ENCODE results near the gene UBR4. TPM values are rescaled to one million over a fixed set of nuclear protein-coding genes. Genes with fewer than 3 reads are reported as not detected.

Gene UBR4
- total RNA-seq, 1 donor from 2014 or later = 69.7 TPM

DNA sequence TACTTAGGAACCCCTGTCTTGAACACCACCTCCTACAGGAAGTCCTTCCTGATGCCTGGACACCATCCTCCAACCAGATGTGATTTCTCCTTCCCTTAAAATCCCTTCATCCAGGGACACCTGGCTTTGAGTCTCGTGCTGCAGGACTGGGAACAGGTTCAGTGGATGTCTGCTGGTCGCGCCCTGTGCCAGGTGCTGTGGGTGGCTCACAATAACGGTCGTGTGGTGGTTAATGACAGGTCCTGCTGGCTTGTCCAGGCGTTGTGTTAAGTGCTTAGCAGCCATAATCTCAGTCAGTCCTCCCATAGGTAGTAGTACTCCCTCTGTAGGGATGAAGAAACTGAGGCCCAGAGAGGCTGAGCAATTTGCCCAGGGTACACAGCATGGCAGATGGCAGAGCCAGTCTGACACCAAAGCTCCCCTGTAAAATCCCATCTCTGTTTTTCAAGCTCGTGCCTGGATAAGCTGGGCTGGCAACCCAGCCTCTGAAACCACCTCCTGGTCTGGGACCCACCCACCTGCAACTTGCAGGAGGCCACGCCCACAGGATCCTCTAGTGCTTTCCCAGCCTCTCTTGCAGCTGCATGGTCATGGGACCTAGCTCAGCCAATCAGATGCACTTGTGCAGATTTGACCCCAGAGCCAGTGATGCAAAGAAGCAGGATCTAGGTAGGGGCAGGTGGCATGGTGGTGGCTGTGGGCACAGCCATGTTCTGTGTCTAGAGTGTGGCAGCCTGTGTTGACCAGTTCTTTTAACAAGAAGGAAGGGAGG lies 147.6 kb downstream of the UBR4 start:
- FAIRE-seq (no peak), DNase-seq (ENCODE audit: low spot score in 2 of 2) (no peak)

DNA sequence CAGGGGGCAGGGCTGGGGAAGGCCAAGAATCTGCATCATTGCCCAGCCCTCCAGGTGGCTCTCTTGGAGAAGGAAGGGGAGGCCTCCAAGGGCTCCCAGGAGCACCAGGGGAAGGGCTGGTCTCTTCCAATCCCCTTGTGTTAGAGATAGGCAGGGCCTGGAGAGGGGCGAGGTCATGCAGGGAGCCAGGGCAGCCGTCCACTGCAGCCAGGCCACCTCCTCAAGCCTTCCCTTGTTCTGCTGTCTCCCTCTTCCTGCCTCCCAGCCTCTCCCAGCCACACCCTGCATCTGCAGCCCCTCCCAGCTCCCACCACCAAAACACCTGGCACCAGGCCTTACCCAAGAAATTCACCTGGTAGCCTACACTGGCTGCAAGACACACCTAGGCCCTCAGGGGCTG lies 148.3 kb downstream of the UBR4 start:
- FAIRE-seq = no peak
- no peak for DNase-seq (ENCODE audit: low spot score in 2 of 2)

DNA sequence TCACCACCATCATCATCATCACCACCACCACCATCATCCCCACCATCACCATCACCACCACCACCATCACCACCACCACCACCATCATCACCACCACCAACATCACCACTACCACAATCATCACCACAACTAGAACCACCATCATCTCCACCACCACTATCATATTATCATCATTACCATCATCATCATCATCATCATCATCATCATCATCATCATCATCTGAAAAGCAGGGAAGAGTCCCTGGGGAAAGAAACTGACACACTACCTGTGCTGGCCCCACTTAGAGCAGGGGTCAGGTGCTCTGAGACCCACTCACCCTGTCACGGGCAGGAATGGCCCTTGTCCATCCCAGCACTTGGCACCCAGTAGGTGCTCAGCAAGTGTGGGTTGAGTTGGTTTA lies 148.7 kb downstream of the UBR4 start:
- FAIRE-seq (no peak), DNase-seq (ENCODE audit: low spot score in 2 of 2) (no peak)

DNA sequence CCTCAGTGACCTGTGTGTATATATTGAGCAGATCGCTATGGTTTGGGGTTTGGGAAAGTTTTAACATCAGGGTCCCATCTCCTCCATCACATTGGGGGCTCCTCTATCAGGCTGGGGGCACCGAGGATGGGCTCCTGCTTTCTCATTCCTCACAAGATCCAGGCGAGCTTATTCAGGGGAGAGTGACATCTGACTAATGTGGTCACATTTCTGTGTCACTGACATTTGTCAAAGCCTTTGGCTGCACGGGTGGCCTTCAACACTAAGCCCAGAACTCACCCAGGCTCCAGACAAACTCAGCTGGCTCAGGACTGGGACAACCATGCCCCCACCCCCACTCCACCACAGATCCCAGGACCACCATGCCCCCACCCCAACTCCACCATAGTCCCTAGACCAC lies 150.3 kb downstream of the UBR4 start:
- DNase-seq (ENCODE audit: low spot score in 2 of 2) = no peak
- FAIRE-seq = no peak

DNA sequence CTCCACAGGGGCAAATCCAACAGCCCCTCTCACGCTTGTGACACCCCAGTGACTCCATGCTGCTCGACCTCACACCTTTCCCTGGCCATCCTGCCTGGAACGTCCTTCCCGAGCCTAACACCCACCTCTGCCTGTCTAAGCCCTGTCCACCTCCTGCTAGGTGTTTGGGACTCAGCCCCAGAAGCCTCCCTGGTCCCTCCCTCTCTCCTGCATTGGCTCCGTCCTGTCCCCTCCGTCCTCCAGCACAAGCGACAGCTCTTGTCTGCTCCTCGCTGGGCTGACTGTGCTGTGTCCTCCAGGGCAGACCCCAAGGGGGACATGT lies 151.6 kb downstream of the UBR4 start:
- no peak for FAIRE-seq
- no peak for DNase-seq (ENCODE audit: low spot score in 2 of 2)

DNA sequence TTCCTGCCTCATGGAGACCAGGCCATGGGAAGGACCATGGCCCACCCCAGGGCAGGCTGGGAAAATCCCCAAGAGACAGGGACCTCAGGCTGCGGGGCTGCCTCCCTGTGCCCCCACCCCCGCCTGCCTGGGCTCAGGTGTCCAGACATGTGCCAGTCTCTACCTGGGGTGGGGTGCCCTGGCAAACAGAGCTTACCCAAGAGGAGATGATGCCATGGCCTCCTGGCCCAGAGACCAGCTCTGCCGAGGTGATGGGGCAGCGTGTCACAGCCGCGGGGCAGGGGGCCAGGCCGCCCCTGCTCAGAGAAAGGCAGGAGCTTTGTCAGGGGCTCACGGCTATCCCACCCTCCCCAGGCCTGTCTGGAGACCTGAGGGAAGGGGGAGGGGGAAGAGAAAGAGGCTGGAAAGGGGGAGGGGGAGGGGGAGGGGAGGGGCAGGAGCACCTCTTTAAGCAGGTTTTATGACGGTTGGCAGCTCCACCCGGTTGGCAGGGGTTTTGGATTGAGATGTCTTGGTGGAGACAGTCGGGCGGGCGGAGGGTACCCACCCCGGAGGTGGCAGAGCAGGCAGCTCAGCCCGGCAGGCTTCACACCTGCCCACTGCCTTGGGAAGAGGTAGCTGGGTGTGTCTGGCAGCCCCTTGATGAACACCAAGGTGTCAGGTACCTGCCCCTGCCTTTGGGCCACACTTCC lies 152.1 kb downstream of the UBR4 start:
- no peak for FAIRE-seq

DNA sequence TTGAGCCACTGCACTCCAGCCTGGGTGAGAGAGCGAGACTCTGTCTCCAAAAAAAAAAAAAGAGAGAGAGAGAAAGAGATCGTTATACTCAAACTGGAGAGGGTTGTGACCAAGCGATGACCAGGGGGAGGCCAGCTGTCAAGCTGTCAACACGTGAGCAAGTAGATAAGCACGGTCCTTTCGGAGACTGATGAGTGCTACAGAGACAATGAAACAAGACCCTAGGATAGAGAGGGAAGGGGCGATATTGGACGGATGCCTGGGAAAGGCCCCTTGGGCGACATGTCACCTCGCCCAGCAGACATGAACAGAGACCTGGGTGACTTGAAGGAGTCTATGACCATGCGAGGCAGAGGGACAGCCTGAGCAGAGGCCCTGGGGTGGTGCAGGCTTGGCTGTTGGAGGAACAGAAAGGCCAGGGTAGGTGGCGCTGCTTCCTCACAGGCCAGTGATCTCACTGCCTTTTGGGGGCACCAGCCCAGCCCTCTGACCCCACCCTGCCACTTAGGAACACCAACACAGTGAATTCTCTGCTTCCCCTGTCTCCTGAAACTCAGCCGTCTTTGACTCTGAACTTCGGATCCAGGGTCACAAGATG lies 152.8 kb downstream of the UBR4 start:
- no peak for DNase-seq (ENCODE audit: low spot score in 2 of 2)
- no peak for FAIRE-seq

More for the DNA sequence above, 152.1 kb downstream of the UBR4 start:
- DNase-seq (ENCODE audit: low spot score in 2 of 2) = no peak

DNA sequence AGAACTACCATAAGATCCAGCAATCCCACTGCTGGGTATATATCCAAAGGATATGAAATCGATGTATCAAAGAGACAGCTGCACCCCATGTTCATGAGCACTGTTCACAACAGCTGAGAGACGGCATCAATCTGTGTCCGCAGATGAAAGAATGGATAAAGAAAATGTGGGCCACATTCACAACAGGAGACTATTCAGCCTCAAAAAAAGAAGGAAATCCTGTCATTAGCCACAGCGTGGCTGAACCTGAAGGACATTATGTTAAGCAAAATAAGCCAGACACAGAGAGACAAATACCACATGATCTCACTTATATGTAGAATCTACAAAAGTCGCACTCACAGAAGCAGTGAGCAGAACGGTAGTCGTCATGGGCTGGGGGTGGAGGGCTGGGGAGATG lies 154.4 kb downstream of the UBR4 start:
- DNase-seq (ENCODE audit: low spot score in 2 of 2) (no peak), FAIRE-seq (no peak)

DNA sequence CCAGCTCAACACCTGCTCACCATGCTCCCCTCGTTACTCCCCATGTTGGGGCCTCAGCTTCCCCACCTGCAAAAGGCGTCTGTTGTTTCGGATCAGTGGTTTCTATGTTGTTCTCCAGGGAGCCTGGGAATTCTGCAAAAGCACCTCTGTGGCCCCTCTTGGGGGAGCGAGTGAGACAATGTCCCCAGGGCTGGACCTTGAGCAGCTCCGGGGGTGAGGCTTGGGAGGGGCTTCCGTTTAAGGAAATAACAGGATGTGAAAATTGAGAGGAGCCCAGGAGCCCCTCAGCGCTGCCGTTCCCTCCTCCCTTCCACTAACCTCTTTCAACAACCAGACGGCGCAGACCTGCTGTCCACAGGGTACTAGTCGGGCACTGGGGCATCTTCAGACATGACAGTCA lies 155.1 kb downstream of the UBR4 start:
- no peak for DNase-seq (ENCODE audit: low spot score in 2 of 2)
- FAIRE-seq = no peak

DNA sequence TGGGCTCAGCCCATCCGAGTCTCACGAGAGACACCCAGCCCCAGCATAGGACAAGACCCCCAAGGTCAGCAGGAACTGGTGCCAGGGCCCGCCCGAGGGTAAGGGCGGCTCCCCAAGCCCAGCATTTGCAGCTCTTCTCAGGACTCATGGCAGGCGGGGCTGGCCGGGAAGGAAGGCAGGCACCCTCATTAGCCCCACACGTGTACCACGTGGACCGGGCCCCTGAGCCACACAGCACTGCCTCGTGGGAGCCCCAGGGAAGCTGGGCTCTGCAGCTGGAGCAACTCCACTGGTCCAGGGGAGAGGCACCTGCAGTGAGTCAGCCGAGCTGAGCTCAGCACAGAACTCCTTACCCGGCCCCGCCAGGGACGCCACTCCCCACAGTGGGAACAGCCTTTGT lies 155.8 kb downstream of the UBR4 start:
- FAIRE-seq (no peak), DNase-seq (ENCODE audit: low spot score in 2 of 2) (no peak)

DNA sequence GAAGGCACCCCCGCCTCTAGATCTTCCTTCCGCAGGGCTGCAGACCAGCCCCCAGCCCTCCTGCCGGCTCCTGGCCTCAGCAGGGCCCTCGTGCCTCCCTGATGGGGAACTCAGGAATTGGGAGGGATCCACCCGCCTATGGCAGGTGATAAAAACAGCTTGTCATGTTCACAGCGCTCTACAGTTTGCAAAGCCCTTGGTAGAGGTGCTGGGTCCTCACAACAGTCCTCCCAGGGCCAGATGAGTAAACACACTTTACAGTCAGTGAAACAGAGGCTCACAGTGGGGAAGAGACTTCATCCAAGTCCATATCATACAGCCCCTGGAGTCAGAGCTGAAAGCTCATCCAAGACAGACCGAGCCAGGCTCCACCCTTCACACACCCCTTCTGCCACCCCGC lies 156.6 kb downstream of the UBR4 start:
- DNase-seq (ENCODE audit: low spot score in 2 of 2) (no peak), FAIRE-seq (no peak)

DNA sequence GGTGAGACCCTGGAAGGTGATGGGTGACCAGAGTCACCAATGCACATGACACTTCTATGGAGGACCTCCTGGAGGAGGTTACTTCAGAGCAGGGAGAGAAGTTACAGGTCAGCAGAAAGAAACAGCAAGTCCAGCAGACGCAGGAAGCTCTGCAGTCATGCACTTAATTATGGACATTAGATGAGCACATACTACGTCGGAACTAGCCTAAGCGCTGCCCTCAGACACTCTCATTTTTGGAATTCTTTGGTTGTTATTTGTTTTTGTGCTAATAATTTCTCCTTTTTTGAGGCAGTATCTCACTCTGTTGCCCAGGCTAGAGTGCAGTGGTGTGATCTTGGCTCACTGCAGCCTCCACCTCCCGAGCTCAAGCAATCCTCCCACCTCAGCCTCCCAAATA lies 160.3 kb downstream of the UBR4 start:
- DNase-seq (ENCODE audit: low spot score in 2 of 2) (no peak), FAIRE-seq (no peak)

DNA sequence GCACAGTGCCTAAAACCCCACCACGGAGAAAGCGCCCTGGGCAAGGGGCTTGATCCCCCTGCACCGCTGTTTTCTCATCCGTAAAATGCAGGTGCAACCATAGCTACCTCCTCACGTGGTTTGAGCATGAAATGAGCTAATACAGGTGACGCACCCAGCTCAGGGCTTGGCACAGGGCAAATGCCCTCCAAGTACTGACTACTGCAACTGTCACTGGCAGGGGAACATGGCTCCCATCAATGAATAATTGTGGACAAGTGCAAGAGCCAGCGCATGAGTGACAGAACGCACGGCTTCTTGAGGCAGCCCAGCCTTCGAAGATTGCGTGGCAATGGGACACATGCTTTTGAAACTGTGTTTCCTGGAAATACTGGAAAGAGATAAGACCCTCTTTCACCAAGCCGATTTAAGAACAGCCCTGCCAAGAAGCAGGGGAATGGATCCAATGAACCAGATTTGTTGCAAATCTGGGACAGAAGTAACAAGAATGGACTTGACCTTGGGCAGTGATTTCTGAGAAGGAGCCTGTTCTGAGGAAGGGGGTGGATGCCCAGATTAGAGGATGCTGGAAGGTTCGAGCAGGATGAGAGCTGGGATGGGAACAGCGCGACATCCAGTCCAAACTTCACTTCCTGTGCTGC lies 160.8 kb downstream of the UBR4 start:
- FAIRE-seq (no peak), DNase-seq (ENCODE audit: low spot score in 2 of 2) (no peak)

DNA sequence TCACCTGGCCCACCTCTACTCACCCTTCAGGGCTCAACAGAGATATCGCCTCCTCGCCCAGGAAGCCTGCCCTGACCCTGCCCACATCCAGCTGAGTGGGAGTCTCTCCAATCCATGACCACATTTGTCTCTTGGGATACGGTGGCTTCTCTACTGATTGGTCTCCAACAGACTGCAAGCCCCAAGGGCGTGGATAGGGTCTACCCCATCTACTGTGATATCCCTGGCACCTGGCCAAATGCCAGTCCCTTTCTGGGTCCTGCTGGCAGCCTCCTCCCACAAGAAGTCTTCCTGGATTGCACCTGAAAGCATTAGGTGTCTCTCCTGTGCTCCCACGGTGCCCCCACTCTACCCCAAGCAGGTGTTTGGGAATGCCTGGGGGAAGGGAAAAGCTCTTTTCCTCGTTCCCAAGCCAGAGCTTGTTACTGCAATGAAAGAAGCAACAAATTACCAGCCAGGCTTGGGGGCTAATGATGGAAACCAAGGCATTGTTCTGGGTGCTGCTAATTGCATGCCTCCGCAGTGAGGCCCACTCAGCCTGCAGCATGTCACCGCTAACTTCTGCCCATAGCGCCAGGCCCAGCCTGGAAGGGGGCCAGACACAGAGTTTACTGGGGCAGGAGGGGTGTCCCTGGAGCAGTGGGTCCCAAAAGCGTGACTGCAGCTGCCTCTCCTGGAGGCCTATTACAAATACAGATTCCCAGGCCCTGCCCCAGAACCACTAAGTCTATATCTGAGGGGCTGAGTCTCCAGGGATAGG lies 162.9 kb downstream of the UBR4 start:
- DNase-seq (ENCODE audit: low spot score in 2 of 2) = no peak
- no peak for FAIRE-seq

DNA sequence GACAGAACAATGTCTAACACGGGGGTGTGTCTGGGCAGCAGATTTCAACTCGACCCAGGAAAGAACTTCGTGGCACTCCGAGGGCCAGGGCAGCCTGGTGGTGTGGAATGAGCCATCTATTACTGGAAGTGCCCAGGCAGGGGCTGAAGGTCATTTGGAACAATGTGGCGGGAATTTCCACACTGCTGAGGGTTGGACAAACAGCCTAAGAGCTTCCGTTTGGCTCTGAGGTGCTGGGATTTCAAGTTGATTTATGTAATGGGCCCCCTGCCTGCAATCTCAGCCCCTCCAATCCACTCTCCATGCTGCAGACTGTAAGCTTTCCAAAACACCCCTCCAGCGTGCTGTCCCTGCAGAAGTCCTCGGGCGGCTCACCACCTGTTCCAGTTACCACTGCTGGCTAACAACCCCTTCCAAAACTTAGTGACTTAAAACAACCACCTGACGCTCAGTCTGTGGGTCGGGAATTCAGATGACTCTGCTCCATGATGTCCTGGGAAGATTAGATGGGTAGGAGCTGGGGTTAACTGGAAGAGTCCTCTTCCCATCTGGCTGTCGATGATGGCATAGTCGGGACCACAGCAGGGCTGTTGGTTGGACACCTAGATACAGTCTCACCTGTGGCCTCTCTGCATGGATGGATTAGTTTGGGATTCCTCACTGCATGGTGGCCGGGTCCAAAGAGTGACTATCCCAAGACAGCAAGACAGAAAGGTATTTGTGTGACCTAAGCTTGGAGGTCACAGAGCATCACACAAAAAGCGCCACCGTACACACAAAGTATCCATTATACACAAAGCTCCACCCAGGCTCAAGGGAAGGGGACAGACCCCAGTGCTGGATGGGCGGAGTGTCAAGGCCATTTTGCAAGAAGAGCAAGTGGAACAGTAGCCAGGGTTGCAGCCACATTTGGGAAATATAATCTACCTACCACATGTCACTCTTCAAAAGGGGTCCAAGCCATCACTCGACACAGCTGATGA lies 163.9 kb downstream of the UBR4 start:
- FAIRE-seq (no peak), DNase-seq (ENCODE audit: low spot score in 2 of 2) (no peak)

DNA sequence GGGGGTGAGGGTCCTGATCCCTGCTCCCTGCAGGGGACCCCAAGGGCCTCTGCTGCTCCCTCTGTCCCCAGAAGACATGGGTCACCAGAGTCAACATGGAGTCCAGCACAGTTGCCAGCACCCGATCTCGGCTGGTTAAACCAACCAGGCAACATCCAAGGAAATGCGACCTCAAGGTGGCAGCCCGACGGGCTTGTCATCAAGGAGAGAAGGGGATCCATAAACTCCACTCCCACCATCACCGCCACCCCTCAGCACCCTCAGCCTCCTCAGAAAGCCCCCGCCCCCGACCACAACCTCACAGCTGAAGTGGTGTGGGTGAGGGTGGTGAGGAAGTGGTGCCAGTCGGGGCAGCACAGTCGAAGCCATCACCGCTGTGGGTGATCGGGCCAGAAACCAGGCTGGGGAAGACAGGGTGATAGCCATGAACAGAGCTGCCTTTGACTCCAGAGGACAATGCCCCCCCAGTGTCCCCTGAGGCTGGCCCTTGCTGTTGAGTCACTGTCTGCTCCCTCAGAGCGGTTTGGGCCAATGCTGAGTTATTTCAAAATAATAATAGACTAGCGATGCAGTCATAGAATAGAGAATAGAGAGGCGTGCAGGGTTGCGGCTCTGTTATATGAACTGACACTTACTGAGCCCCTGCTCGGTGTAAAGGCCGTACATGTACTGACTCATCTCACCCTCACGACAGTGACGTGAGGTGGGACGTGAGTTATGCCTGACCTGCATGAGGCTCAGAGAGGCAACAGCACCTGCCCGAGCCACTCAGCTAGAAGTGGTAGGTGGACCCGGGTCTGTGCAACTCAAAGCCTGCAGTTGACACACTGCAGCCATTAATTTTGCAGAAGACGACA lies 164.9 kb downstream of the UBR4 start:
- DNase-seq (ENCODE audit: low spot score in 2 of 2) = peak; percentile 68 to 70
- FAIRE-seq = no peak

DNA sequence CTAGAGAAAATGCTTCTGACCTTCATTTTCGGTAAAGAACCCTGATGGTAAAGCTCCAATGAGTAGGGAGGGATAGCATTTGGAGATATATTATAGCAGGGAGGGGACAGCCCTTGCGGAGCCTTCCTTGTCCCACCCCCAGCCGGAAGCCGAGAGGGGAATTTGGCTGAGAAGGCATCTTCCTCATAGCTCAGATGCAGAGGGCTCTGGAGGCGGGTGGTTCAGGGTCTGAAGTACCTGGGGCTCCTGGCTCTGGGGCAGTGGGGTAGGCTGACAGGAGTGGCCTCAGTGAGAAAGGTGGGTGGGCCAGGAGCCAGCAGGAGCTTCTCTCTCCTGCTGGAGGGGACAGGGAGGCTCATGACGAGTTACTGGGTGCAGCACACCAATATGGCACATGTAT lies 165.6 kb downstream of the UBR4 start:
- DNase-seq (ENCODE audit: low spot score in 2 of 2) = no peak

DNA sequence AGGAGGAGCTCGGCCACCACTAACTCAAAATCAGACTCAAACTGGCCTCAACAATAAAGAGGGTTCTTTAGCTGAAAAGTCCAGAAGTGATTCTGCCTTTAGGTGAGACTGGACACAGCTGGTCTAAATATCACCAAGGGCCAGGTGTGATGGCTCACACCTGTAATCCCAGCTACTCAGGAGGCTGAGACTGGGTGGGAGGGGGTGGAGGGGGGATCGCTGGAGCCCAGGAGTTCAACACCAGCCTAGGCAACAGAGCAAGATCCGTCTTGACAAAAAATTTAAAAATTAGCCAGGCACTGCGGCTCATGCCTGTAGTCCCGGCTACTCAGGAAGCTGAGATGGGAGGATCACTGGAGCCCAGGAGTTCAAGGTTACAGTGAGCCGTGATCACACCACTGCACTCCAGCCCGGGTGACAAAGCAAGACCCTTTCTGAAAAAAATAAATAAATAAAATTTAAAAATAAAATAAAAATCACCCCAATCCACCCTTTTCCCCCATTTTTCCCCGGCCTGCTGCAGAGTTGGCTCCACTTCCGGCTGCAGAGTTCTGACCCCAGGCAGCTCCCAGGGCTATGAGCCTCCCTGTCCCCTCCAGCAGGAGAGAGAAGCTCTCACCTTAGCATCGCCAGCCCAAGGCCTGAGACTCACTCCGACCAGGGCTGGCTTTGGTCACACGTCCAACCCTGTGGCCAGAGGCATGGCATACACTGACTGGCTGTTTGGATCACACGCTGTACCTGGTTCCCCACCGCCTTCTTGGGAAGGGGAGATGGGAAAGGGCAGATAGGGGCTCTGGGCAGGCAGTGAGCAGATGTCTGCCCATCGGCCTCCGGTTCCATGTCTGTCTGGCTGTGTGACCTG lies 166.3 kb downstream of the UBR4 start:
- DNase-seq (ENCODE audit: low spot score in 2 of 2) (no peak), FAIRE-seq (no peak)

More for the DNA sequence above, 165.6 kb downstream of the UBR4 start:
- no peak for FAIRE-seq

All from frontal cortex (tissue), 4 donors.